Skin of body (tissue), 2 donors: Measurements from ENCODE around the gene DUSP14. TPM values are rescaled to one million over a fixed set of nuclear protein-coding genes. Genes with fewer than 3 reads are reported as not detected.

Experiments
- DNase-seq: peaks from one replicate; lab custom pipeline; 2025; lab: John Stamatoyannopoulos, UW
- total RNA-seq: library from RNA; depleted of rRNA; stranded (reverse); fragments of >200 nt; gene quantifications from one replicate; pipeline ENCODE4 v1.2.3, GENCODE V29; 2014

DUSP14 gene
- total RNA-seq, 1 donor from 2014 or later = 13.6 TPM

DNA sequence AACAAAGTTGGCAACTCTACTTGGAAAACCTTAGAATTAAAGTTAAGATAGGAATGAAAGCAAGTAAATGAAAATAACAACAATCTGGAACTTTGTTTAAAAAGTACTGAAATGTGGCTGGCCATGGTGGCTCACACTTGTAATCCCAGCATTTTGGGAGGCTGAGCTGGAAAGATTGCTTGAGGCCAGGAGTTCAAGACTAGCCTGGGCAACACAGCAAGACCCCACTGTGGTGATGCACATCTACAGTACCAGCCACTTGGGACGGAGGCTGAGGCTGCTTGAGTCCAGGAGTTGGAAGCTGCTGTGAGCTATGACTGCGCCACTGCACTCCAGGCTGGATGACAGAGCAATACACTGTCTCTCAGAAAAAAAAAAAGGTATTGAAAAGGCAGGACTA, 67.8 kb downstream of the DUSP14 start:
- DNase-seq = no peak

DNA sequence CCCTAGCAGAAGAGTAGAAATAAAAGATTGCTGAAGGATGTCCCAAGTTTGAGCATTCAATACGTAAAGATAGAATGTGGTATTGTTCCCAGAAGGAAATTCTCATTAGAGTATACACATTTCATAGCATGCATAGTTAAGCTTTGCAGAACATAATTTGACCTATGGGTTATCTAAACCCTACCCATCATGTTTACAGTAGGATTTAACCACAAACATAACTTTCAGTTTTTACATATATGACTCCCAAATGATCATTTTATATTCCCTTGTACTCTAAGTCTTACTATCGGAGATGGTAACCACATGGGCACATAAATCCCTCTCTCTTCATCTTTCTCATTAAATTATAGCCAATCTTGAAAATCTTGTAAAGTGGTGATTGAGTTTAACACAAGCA, 68.6 kb downstream of the DUSP14 start:
- DNase-seq = no peak

DNA sequence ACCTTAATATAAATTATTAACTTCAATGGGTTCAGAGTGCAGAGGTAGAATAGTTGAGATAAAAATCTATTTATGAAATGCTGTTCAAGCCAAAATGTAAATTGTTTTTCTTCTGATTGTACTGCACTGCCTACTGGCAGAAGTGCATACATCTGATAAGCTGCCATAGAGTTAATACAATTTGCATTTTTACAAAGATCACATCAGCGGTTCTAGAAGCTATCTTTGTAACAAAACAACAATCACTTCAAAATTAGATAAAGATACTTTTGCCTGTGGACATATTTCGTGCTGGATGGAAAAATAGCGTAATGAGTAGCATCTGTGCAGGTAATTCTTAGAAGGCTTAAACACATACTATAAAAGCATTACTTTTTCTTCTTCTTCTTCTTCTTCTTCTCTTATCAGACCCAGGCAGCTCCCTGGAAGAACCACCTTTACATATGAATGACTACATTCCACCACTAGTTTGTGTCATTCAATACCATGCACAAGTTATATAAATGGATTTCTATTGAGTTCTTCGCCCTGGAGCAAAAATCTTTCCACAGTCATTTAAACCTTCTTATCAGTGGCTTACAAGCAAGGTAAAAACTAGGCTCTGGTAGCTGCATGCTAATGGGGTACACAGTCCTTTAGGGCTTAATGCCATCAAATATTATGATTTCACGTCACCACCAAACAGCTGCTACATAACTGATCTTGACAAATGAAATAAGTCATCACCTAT, 72.5 kb downstream of the DUSP14 start:
- no peak for DNase-seq

Other genes with a start within 250 kb of the DUSP14 start
- not detected for gene C17orf78, start 113.9 kb upstream of the DUSP14 start, total RNA-seq
- gene ACACA, start 83.1 kb upstream of the DUSP14 start, total RNA-seq = 76.0 TPM
- gene TADA2A, start 83.0 kb upstream of the DUSP14 start, total RNA-seq = 25.5 TPM
- 26.1 TPM for gene SYNRG, start 119.5 kb downstream of the DUSP14 start, total RNA-seq
- 20.7 TPM for gene DDX52, start 153.6 kb downstream of the DUSP14 start, total RNA-seq